Tibial nerve (tissue), 4 donors: ENCODE results near the gene MLANA. TPM values are rescaled to one million over a fixed set of nuclear protein-coding genes. Genes with fewer than 3 reads are reported as not detected.

Source experiments
- DNase-seq, 2 donors: peaks; one replicate each; pipeline ENCODE4 v3.0.0-alpha.2; 2019; ENCODE audit warnings: low spot score in 2 of 2
- H3K27ac ChIP-seq, 4 donors: fragments of 200-600 bp; sonication (generic) in 3 of 4; one replicate each; pipeline ENCODE4 v1.5.1; 2017 to 2019; ENCODE audit warnings: mild to moderate bottlenecking in 1 of 4
- H3K27me3 ChIP-seq, 2 donors: fragments of 200-600 bp; sonication (generic) in 1 of 2; one replicate each; pipeline versions ENCODE4 v1.5.1 to v1.6.0; 2017 to 2019
- H3K36me3 ChIP-seq, 3 donors: fragments of 200-600 bp; sonication (generic); one replicate each; pipeline ENCODE4 v1.5.1; 2018 to 2019
- H3K4me1 ChIP-seq, 4 donors: fragments of 200-600 bp; sonication (generic) in 3 of 4; one replicate each; pipeline ENCODE4 v1.5.1; 2017 to 2019
- H3K4me3 ChIP-seq, 4 donors: fragments of 200-600 bp; sonication (generic) in 3 of 4; one replicate each; pipeline ENCODE4 v1.5.1; 2017 to 2019; ENCODE audit warnings: mild to moderate bottlenecking in 1 of 4, moderate library complexity in 1 of 4
- H3K9me3 ChIP-seq, 4 donors: fragments of 200-600 bp; sonication (generic) in 3 of 4; one replicate each; pipeline ENCODE4 v1.5.1; 2017 to 2019
- EP300 ChIP-seq, 2 donors: sonication (generic); formaldehyde crosslinking; IDR thresholded peaks; one replicate each; pipeline ENCODE4 v1.6.1; 2017; ENCODE audit warnings: antibody characterized with exemption in 2 of 2, mild to moderate bottlenecking in 1 of 2
- POLR2A ChIP-seq, 2 donors: fragments of 450-650 bp; IDR thresholded peaks; one replicate each; pipeline ENCODE4 v1.6.1; 2017; ENCODE audit warnings: antibody characterized with exemption in 2 of 2, mild to moderate bottlenecking in 2 of 2, moderate library complexity in 2 of 2
- WGBS, 2 donors: methylation state at CpG; one replicate each; pipeline ENCODE4 v1.1.5; 2018; 5-methylcytosine and 5-hydroxymethylcytosine counted together
- total RNA-seq, 4 donors: library from RNA; depleted of rRNA; stranded (reverse); fragments of >200 nt; gene quantifications; one replicate each; pipeline ENCODE4 v1.1.0, GENCODE V29; 2016
- TF ChIP-seq, protein P1 (sequence below), 5 experiments: fragments of 200-600 bp in 3 of 5; fragments of 450-650 bp in 2 of 5; sonication (generic) in 3 of 5; IDR thresholded peaks; one replicate each; pipeline ENCODE4 v1.5.1; 2016 to 2019; ENCODE audit warnings: antibody characterized with exemption in 5 of 5, mild to moderate bottlenecking in 3 of 5, moderate library complexity in 2 of 5

The MLANA gene
- total RNA-seq, 4 donors from 2014 or later, result not detected

DNA sequence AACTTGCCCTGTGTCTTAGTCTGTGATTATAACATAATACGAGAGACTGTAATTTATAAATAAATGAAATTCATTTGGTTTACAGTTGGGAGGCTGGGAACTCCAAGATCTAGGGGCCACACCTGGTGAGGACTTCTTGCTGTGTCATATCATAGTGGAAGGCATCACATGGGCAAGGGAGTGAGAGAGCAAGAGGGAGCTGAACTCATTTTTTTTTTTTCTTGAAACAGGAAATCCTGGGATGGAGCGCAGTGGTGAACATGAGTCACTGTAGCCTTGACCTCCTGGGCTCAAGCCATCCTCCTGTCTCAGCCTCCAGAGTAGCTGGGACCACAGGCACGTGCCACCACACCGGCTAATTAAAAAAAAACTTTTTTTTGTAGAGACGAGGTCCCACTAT lies 7.2 kb downstream of the MLANA start:
- WGBS, 2 donors, result 93 to 96% methylated on average over 5 of the region's 5 CpGs
- Histone ChIP-seq H3K36me3 (peaks cover 0 to 41% (median 0%) of the 10 kb centered on the region in 3 donors), H3K4me1 (no peaks in the 10 kb centered on the region), H3K27me3 (no peaks in the 10 kb centered on the region), H3K4me3 (no peak overlapping the region), H3K9me3 (no peaks in the 10 kb centered on the region), H3K27ac (no peak overlapping the region)
- DNase-seq, result no peak
- TF ChIP-seq EP300 (IDR thresholded peaks at IDR 0.05), result no peak
- TF ChIP-seq POLR2A (IDR thresholded peaks at IDR 0.05), result no peak
- TF ChIP-seq, protein P1, sequence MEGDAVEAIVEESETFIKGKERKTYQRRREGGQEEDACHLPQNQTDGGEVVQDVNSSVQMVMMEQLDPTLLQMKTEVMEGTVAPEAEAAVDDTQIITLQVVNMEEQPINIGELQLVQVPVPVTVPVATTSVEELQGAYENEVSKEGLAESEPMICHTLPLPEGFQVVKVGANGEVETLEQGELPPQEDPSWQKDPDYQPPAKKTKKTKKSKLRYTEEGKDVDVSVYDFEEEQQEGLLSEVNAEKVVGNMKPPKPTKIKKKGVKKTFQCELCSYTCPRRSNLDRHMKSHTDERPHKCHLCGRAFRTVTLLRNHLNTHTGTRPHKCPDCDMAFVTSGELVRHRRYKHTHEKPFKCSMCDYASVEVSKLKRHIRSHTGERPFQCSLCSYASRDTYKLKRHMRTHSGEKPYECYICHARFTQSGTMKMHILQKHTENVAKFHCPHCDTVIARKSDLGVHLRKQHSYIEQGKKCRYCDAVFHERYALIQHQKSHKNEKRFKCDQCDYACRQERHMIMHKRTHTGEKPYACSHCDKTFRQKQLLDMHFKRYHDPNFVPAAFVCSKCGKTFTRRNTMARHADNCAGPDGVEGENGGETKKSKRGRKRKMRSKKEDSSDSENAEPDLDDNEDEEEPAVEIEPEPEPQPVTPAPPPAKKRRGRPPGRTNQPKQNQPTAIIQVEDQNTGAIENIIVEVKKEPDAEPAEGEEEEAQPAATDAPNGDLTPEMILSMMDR (IDR thresholded peaks at IDR 0.05), result no peak

DNA sequence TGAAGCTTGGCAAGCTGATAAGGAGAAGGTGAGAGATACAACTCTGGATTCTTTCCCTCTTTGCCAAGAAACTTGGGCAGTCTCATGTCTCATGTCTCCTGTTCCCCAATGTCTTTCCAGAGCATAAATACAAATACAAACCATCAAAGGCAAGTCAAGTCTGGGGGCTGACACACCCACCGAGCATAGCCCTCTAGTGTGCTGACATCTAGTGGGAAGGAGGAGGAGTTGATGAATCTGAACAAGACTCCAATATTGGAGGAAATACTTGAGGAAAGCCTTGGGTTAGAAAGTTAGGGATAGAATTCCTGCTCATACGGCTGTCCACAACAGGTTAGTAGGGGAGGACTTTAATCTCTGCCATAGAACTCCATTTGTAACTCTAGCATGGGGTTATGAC lies 8.6 kb downstream of the MLANA start:
- Histone ChIP-seq H3K36me3 (peaks cover 0 to 49% (median 0%) of the 10 kb centered on the region in 3 donors), H3K4me1 (no peaks in the 10 kb centered on the region), H3K4me3 (no peak overlapping the region), H3K27ac (no peak overlapping the region), H3K9me3 (no peaks in the 10 kb centered on the region), H3K27me3 (no peaks in the 10 kb centered on the region)
- DNase-seq, result no peak
- WGBS, 2 donors, result 65 to 67% methylated on average over 2 of the region's 2 CpGs
- TF ChIP-seq, protein P1 (IDR thresholded peaks at IDR 0.05), result no peak
- no peak for TF ChIP-seq EP300 (IDR thresholded peaks at IDR 0.05)
- no peak for TF ChIP-seq POLR2A (IDR thresholded peaks at IDR 0.05)

DNA sequence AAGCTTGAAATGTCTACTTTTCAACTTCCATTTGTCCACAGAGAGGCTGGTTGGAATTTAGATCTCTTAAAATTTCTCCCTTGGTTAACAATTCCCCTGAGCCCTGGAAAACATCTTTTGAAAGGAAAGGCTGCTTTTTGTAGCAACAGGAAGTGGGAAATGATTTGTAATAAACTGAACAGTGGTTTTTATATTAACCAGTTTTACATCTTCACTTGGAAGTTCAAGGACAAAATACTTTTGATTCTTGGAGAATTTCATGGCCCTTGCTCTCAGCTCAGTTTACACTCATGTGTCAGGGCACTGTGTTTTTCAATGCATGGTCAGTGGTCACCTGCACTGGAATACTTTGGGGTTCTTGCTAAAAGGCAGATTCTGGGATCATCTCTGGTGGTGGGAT lies 9.9 kb downstream of the MLANA start:
- Histone ChIP-seq H3K9me3 (no peaks in the 10 kb centered on the region), H3K4me3 (no peak overlapping the region), H3K4me1 (no peaks in the 10 kb centered on the region), H3K27me3 (no peaks in the 10 kb centered on the region), H3K27ac (peak overlapping the region in 1 of 4 donors; percentile 4), H3K36me3 (peaks cover 0 to 58% (median 0%) of the 10 kb centered on the region in 3 donors)
- TF ChIP-seq POLR2A (IDR thresholded peaks at IDR 0.05) (no peak), EP300 (IDR thresholded peaks at IDR 0.05) (no peak)
- TF ChIP-seq, protein P1 (IDR thresholded peaks at IDR 0.05), result no peak
- no peak for DNase-seq

DNA sequence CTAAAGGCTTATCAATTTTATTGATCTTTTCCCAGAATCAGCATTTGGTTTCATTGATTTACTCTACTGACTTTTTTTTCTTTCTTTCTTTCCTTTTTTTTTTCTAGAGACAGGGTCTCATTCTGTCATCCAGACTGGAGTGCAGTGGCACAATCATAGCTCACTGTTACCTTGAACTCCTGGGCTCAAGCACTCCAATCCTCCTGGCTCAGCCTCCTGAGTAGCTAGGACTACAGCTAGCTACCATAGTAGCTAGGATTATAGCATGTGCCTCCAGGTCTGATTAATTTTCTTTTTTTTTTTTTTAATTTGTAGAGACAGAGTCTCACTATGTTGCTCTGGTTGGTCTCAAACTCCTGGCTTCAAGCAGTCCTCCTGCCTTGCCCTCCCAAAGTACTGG lies 11.7 kb downstream of the MLANA start:
- H3K9me3 ChIP-seq, result no peaks in the 10 kb centered on the region
- H3K4me1 ChIP-seq, result no peaks in the 10 kb centered on the region
- no peak for TF ChIP-seq POLR2A (IDR thresholded peaks at IDR 0.05)
- no peak overlapping the region for H3K4me3 ChIP-seq
- DNase-seq, result no peak
- H3K27me3 ChIP-seq, result no peaks in the 10 kb centered on the region
- H3K36me3 ChIP-seq, result peaks cover 0 to 55% (median 0%) of the 10 kb centered on the region in 3 donors
- H3K27ac ChIP-seq, result no peak overlapping the region

DNA sequence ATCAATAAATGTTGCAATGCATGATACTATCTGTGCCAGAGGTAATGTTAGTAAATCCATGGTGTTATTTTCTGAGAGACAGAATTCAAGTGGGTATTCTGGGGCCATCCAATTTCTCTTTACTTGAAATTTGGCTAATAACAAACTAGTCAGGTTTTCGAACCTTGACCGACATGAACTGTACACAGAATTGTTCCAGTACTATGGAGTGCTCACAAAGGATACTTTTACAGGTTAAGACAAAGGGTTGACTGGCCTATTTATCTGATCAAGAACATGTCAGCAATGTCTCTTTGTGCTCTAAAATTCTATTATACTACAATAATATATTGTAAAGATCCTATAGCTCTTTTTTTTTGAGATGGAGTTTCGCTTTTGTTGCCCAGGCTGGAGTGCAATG lies 18.2 kb downstream of the MLANA start:
- H3K27ac ChIP-seq, result no peak overlapping the region
- H3K4me1 ChIP-seq, result no peaks in the 10 kb centered on the region
- TF ChIP-seq, protein P1 (IDR thresholded peaks at IDR 0.05), result no peak
- no peak for TF ChIP-seq EP300 (IDR thresholded peaks at IDR 0.05)
- TF ChIP-seq POLR2A (IDR thresholded peaks at IDR 0.05), result no peak
- DNase-seq, result no peak
- H3K36me3 ChIP-seq, result peaks cover 0 to 55% (median 0%) of the 10 kb centered on the region in 3 donors
- H3K9me3 ChIP-seq, result no peaks in the 10 kb centered on the region
- H3K4me3 ChIP-seq, result no peak overlapping the region
- WGBS, 2 donors, result 87 to 88% methylated on average over 3 of the region's 3 CpGs
- H3K27me3 ChIP-seq, result no peaks in the 10 kb centered on the region

DNA sequence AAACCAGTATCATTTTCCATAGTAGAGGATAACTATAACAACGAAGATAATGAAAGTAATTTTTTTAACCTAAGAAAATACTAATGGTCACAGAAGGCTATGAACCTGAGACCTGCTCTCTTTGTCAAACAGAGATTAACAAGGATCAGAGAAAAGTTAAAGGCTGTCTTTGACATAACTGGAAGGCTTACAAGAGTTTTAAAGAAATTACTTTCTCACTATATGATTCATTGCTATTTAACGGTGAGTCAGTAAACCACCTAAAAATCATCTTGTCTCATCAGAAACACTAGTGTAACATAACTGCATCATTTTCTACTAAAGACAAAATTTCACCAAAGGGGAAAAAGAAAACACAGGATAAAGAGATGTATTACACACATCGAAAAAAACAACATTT lies 19.3 kb downstream of the MLANA start:
- WGBS, 2 donors, result 91 to 92% methylated on average over 3 of the region's 3 CpGs
- no peak for DNase-seq
- Histone ChIP-seq H3K36me3 (peaks cover 0 to 44% (median 0%) of the 10 kb centered on the region in 3 donors), H3K4me3 (no peak overlapping the region), H3K9me3 (no peaks in the 10 kb centered on the region), H3K4me1 (no peaks in the 10 kb centered on the region), H3K27ac (no peak overlapping the region), H3K27me3 (no peaks in the 10 kb centered on the region)
- TF ChIP-seq, protein P1 (IDR thresholded peaks at IDR 0.05), result no peak
- TF ChIP-seq EP300 (IDR thresholded peaks at IDR 0.05), result no peak
- TF ChIP-seq POLR2A (IDR thresholded peaks at IDR 0.05), result no peak
